IMR-90 (cell line): ENCODE results near the gene CHML.

ENCODE experiments used
- BHLHE40 ChIP-seq: fragments of 150-350 bp; IDR thresholded peaks from 2 replicates; pipeline ENCODE4 v1.6.1; 2016; ENCODE audit warnings: mild to moderate bottlenecking, low read depth, low read length
- CEBPB ChIP-seq: IDR thresholded peaks from 2 replicates; pipeline ENCODE4 v1.6.1; 2012; ENCODE audit warnings: low read depth, low read length, improper control_type of control experiment
- CTCF ChIP-seq: conservative IDR thresholded peaks from 2 replicates; pipeline ENCODE4 v1.5.1; 2012; ENCODE audit warnings: mild to moderate bottlenecking, low read depth, low read length, improper control_type of control experiment
- MXI1 ChIP-seq: IDR thresholded peaks from 2 replicates; pipeline ENCODE4 v1.6.1; 2012; ENCODE audit warnings: low read depth, mild to moderate bottlenecking, low read length, moderate library complexity, borderline replicate concordance
- POLR2A ChIP-seq: IDR thresholded peaks from 2 replicates; pipeline ENCODE4 v1.6.1; 2012; ENCODE audit warnings: mild to moderate bottlenecking, low read depth, low read length
- RAD21 ChIP-seq: IDR thresholded peaks from 2 replicates; pipeline ENCODE4 v1.6.1; 2012; ENCODE audit warnings: low read length, improper control_type of control experiment
- RFX5 ChIP-seq: IDR thresholded peaks from 2 replicates; pipeline ENCODE4 v1.8.0; 2012; ENCODE audit warnings: low read depth, mild to moderate bottlenecking, low read length, moderate library complexity
- SMC3 ChIP-seq: fragments of 150-350 bp; IDR thresholded peaks from 2 replicates; pipeline ENCODE4 v1.6.1; 2016; ENCODE audit warnings: low read depth, mild to moderate bottlenecking, antibody characterized with exemption, low read length, moderate library complexity
- TF ChIP-seq, protein P1 (sequence below): fragments of 150-350 bp; IDR thresholded peaks from 2 replicates; pipeline ENCODE4 v1.6.1; 2016; ENCODE audit warnings: low read depth, mild to moderate bottlenecking, low read length, moderate library complexity, borderline replicate concordance
- TF ChIP-seq, protein P2 (sequence below): fragments of 150-350 bp; IDR thresholded peaks from 2 replicates; pipeline ENCODE4 v1.6.1; 2017; ENCODE audit warnings: mild to moderate bottlenecking, antibody characterized with exemption, low read length, low read depth

- TF ChIP-seq POLR2A = no peak
- TF ChIP-seq RFX5 = no peak
- TF ChIP-seq CTCF = no peak
- TF ChIP-seq RAD21 = no peak
- TF ChIP-seq BHLHE40 = no peak
- no peak for TF ChIP-seq MXI1
- no peak for TF ChIP-seq SMC3
- TF ChIP-seq, protein P1, sequence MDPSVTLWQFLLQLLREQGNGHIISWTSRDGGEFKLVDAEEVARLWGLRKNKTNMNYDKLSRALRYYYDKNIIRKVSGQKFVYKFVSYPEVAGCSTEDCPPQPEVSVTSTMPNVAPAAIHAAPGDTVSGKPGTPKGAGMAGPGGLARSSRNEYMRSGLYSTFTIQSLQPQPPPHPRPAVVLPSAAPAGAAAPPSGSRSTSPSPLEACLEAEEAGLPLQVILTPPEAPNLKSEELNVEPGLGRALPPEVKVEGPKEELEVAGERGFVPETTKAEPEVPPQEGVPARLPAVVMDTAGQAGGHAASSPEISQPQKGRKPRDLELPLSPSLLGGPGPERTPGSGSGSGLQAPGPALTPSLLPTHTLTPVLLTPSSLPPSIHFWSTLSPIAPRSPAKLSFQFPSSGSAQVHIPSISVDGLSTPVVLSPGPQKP = no peak
- no peak for TF ChIP-seq CEBPB
- TF ChIP-seq, protein P2, sequence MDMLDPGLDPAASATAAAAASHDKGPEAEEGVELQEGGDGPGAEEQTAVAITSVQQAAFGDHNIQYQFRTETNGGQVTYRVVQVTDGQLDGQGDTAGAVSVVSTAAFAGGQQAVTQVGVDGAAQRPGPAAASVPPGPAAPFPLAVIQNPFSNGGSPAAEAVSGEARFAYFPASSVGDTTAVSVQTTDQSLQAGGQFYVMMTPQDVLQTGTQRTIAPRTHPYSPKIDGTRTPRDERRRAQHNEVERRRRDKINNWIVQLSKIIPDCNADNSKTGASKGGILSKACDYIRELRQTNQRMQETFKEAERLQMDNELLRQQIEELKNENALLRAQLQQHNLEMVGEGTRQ = no peak
Measured at GRCh38 chr1:241610056-241610815, 29.9 kb downstream of the CHML start.
